Measurements from ENCODE around the gene CHD1. TPM values are rescaled to one million over a fixed set of nuclear protein-coding genes. Genes with fewer than 3 reads are reported as not detected.

CHD1 gene
- total RNA-seq, result 36.1 and 36.8 TPM in 2 replicates

GRCh38 chr5:98928873-98929709, at the start of gene CHD1:
CHD1 (minus strand) TSS chr5:98929007; CDS start chr5:98926386, 2,621 bp downstream.

Small RNAs within 50 kb of the gene (small RNA-seq; reads per million reads assigned to genes)
- gene RF00019 (not detected), gene RNU6-402P (not detected)

Other genes with a start within 250 kb of the CHD1 start
- 9.8 and 11.3 TPM in 2 replicates for gene RGMB, start 155.3 kb downstream of the CHD1 start, total RNA-seq

Data from placental epithelial cell (primary cell).